Suppressor macrophage treated with lipopolysaccharide for 4 hours (primary cell): ENCODE measurements around the gene PIBF1.
"Not testable (repeated sequence)": the region's sequence is repeated elsewhere in the genome, so short reads cannot be mapped to it uniquely, and the experiment has no call there.

Source experiments
- DNase-seq: peaks from one replicate; pipeline ENCODE4 v3.0.0-alpha.2; 2020

The PIBF1 gene

GRCh38 chr13:72781451-72782439 lies at the start of gene PIBF1, which contains the start of gene DIS3:
PIBF1 (plus strand) TSS chr13:72782133; CDS start chr13:72783470, 1,337 bp downstream.
DIS3 (minus strand) TSS chr13:72781900; CDS start chr13:72781832, 68 bp downstream.
- peak; percentile 99 for DNase-seq

- DNase-seq: no peak
Measured at GRCh38 chr13:72737033-72737432, 44.9 kb upstream of the PIBF1 start.

- no peak for DNase-seq
Measured at GRCh38 chr13:72740015-72740414, 41.9 kb upstream of the PIBF1 start.

- DNase-seq: peak; percentile 30
Measured at GRCh38 chr13:72745260-72745659, 36.7 kb upstream of the PIBF1 start.

GRCh38 chr13:72751220-72751619 lies 30.7 kb upstream of the PIBF1 start:
- no peak for DNase-seq

GRCh38 chr13:72754111-72754510 lies 27.8 kb upstream of the PIBF1 start:
- no peak for DNase-seq

GRCh38 chr13:72757792-72758535 lies 24.0 kb upstream of the PIBF1 start:
- no peak for DNase-seq

- DNase-seq: no peak
Measured at GRCh38 chr13:72760189-72760588, 21.7 kb upstream of the PIBF1 start.

- DNase-seq: no peak
Measured at GRCh38 chr13:72763411-72763810, 18.5 kb upstream of the PIBF1 start.

GRCh38 chr13:72774019-72774418 lies 7.9 kb upstream of the PIBF1 start:
- DNase-seq: no peak

- DNase-seq: peak; percentile 13
Measured at GRCh38 chr13:72782717-72783116, 784 bp downstream of the PIBF1 start.

- not testable (repeated sequence) for DNase-seq
Measured at GRCh38 chr13:72784679-72785078, 2.7 kb downstream of the PIBF1 start.

- DNase-seq: no peak
Measured at GRCh38 chr13:72788831-72789230, 6.9 kb downstream of the PIBF1 start.

- DNase-seq: no peak
Measured at GRCh38 chr13:72792640-72793039, 10.7 kb downstream of the PIBF1 start.

GRCh38 chr13:72798817-72799216 lies 16.9 kb downstream of the PIBF1 start:
- no peak for DNase-seq

GRCh38 chr13:72804301-72804700 lies 22.4 kb downstream of the PIBF1 start:
- no peak for DNase-seq

GRCh38 chr13:72805676-72806346 lies 23.9 kb downstream of the PIBF1 start:
- DNase-seq: peak; percentile 43

- DNase-seq: not testable (repeated sequence)
Measured at GRCh38 chr13:72806514-72806913, 24.6 kb downstream of the PIBF1 start.

- DNase-seq: peak; percentile 41
Measured at GRCh38 chr13:72808917-72809500, 27.1 kb downstream of the PIBF1 start.

- DNase-seq: no peak
Measured at GRCh38 chr13:72820156-72820897, 38.4 kb downstream of the PIBF1 start.

- DNase-seq: no peak
Measured at GRCh38 chr13:72820898-72821279, 39.0 kb downstream of the PIBF1 start.

- DNase-seq: no peak
Measured at GRCh38 chr13:72823081-72823480, 41.1 kb downstream of the PIBF1 start.
